Stimulated activated CD4-positive, alpha-beta T cell treated with anti-CD3 and anti-CD28 coated beads, Interleukin-4, amount 100 ng/mL, for 4 hours (primary cell): ENCODE data around the gene IL31.
"Not testable (repeated sequence)": the region's sequence is repeated elsewhere in the genome, so short reads cannot be mapped to it uniquely, and the experiment has no call there.

ENCODE experiments used
- DNase-seq, 2 experiments: peaks; one replicate each; pipeline ENCODE4 v3.0.0-alpha.2; 2020

IL31 gene

DNA sequence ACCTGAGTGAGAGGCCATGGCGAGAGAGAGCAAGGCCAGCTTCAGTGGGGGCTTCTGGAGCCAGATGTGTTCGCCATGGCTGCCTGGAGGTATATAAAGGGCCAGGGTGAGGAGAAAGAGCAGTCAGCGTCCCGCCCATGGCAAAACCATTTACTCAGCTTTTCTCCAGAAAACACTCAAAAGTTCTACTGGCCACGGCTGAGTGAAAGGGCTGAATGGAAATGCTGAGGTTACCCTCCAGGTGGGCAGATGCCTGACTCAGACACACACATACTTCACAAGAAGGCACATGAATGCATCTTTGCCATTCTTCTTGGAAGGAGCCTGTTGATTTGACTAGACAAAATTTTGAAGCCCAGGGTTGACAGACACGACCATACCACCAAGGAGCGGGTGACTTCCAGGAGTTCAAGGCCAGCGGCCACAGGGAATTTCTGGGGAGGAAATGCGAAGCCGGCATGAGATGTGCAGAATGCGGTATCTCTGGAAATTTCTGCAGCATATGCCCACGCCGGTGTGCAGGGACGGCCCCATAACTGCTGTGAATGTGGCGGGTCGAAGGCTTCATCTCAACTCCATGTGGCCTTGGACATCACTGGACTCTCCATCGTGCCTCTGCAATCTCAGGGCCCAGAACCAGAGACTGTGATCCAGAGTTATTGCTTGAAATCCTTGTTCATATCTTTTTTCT, at the start of gene IL31:
Gene IL31, minus strand, starts transcription at position 67 of the 691 bp plus-strand sequence. Its CDS starts 49 bp downstream, at position 18.
- DNase-seq, result peak in 1 of 2 experiments; percentile 28

DNA sequence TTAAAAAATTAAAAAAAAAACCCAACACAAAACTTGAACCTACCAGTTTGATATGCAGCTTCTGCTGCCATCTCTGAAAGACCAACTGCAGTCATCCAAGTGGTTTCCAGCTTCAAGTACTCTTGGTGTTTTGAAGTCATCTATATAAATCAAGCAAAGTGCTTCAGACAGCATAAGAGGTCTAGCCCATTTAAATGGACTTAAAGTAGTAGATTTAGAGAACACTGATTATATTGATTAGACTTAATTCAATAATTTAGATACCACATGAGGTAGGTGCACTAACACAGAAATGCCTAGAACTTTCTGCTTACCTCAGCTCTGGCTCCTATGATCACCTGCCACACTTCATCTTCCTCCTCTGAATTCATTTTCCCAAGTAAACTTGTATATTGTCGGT, 42.4 kb upstream of the IL31 start:
- no peak for DNase-seq

DNA sequence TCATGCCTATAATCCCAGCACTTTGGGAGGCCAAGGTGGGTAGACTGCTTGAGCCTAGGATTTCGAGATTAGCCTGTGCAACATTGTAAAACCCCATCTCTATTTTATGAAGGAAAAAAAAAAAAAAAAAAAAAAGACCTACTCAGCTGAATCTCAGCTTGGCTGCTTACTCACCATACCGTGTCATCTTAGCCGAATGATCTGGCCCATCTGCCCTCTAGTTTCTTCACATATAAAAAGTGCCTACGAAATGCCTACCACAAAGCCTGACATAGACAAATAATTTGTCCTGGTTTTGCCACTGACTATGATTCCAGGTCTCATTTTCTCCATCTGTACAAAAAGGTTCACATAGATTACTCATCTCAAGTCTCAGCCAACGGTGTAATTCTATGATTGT, 41.8 kb upstream of the IL31 start:
- DNase-seq, result no peak

DNA sequence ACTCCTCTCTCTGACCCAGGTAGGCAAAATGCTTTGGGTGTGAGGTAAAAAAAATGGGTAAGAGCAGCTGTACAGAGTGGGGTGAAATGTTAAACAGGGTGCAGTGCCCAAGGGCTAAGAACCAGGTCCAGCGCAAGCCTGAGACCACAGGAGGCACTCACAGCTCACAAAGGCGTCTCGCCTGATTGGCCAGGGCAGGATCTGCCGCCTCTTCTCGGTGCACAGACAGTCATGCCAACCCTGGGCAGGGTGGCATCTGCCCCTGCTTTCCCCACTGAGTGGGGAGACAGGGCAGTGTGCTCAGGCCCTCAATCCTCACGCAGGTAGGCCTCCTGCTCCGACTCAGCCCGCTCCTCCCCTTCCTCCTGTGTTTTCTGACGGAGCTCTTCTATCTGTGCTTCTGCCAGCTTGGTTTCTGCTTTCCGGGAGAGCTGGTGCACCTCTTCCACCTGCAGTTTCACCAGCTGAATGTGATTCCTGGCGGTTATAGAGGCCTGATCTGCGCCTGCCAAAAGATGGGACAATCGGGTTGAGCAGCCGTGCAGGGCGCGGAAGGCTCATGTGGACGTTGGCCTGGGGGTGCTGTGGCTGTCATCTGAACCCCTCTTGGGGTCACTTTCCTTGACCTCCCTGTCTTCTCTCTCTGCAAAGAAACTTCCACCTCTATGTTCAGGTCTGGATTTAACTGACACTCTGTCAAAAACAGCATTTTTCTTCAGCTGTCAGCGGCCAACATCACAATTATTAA, 34.2 kb upstream of the IL31 start:
- DNase-seq, result no peak

DNA sequence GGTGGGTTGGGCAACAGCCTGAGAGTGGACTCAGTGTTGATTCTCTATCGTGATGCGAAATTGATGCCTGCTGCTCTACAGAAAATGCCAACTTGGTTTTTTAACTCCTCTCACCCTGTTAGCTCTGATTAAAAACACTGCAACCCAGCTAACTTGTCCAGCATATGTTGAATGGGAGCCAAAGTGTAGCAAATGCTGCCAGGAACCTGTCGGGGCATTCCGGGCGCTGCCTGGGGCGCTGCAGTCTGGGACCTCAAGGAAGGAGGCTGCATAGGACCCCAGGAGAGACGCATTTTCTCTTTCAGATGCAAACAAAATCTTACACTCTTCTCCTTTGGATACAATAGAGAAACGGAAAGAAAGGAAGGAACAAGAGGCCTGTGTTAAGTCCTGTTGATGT, 33.4 kb upstream of the IL31 start:
- DNase-seq, result no peak

DNA sequence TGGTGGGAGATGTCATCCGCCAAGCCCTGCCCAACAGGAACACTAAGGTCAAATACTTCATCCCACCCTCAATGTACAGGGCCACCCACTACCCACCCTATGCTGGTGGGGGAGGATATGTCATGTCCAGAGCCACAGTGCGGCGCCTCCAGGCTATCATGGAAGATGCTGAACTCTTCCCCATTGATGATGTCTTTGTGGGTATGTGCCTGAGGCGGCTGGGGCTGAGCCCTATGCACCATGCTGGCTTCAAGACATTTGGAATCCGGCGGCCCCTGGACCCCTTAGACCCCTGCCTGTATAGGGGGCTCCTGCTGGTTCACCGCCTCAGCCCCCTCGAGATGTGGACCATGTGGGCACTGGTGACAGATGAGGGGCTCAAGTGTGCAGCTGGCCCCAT, 33.0 kb upstream of the IL31 start:
- DNase-seq, result no peak

DNA sequence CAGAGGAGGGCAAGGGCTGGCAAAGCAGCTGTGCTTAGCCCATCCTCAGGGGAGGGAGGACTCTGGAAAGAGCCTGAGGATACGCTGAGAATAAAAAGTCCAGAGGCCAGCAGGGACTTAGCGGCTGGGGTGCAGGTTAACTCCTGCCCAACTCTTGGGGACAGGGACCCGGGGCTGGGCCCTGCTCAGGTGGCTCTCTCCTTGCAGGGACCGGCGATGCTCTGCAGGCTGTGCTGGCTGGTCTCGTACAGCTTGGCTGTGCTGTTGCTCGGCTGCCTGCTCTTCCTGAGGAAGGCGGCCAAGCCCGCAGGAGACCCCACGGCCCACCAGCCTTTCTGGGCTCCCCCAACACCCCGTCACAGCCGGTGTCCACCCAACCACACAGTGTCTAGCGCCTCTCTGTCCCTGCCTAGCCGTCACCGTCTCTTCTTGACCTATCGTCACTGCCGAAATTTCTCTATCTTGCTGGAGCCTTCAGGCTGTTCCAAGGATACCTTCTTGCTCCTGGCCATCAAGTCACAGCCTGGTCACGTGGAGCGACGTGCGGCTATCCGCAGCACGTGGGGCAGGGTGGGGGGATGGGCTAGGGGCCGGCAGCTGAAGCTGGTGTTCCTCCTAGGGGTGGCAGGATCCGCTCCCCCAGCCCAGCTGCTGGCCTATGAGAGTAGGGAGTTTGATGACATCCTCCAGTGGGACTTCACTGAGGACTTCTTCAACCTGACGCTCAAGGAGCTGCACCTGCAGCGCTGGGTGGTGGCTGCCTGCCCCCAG, 32.3 kb upstream of the IL31 start:
- no peak for DNase-seq

DNA sequence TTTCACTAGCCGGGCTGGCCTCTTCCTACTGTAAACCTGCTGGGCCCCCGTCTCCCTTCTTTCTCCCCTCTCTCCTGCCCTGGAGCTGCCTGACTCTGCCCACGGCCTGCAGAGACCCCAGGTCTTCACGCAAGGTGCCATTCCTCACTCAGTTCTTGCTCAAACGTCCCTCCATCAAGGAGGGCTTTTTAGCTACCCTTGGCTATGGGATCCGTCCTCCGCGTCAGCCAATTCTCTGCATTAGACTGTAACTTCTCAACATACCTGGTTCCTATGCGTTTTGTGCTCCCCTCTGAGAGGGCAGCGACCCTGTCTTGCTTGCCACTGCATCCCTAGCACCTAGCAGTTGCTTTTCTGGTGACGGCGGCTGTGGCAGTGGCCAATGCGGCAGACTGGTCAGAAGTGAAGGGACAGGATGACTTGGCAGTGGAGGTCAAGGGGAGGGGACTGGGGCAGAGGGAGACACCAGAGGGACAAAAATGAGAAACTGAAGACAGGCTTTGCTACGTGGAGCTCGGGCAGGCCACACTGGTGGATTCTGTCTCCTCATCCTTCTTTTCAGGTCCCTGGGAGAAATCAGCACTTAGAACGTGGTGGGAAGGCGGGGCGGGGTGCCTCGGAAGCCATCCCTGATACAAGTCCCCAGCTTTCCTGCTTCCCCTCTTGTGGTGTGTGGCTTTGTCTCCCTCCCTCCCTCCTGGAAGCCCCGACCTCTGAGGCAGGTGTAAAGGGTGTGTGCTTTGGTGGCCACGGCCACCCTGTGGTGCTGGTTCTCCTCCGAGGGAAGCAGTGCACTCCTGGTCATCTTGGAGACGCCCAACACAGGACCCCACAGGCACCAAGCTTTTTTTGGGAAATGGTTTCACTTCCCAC, 31.3 kb upstream of the IL31 start:
- DNase-seq, result no peak

DNA sequence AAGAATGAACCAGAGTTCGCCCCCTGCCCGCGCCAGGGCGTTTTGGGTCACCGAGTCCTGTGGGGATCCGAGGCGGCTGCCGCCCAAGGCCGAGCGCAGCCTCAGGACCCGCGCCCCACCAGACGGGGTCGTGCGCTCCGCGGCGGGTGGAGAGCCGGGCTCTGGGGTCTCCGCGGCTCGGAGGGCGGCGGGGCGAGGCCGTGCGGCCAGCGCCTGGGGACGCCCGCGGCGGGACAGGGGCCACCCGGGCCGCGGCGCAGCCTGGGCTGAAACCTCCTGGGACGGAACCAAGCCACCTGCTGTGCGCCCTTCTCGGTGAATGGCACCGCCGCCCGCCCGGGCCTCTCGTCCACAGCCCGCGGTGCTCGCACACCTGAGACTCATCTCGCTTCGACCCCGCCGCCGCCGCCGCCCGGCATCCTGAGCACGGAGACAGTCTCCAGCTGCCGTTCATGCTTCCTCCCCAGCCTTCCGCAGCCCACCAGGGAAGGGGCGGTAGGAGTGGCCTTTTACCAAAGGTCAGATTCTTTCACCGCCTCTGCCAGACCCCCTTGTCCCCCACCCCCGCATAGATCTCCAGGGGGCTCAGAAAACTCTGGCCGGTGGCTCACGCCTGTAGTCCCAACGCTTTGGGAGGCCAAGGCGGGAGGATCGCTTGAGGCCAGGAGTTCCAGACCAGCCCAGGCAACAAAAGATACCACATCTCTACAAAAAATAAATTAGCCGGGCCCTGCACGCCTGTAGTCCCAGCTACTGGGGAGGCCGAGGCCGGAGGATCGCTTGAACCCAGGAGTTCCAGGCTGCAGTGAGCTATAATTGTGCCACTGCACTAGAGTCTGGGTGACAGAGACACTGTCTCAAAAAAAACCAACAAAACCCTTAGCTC, 30.4 kb upstream of the IL31 start:
- DNase-seq, result no peak

DNA sequence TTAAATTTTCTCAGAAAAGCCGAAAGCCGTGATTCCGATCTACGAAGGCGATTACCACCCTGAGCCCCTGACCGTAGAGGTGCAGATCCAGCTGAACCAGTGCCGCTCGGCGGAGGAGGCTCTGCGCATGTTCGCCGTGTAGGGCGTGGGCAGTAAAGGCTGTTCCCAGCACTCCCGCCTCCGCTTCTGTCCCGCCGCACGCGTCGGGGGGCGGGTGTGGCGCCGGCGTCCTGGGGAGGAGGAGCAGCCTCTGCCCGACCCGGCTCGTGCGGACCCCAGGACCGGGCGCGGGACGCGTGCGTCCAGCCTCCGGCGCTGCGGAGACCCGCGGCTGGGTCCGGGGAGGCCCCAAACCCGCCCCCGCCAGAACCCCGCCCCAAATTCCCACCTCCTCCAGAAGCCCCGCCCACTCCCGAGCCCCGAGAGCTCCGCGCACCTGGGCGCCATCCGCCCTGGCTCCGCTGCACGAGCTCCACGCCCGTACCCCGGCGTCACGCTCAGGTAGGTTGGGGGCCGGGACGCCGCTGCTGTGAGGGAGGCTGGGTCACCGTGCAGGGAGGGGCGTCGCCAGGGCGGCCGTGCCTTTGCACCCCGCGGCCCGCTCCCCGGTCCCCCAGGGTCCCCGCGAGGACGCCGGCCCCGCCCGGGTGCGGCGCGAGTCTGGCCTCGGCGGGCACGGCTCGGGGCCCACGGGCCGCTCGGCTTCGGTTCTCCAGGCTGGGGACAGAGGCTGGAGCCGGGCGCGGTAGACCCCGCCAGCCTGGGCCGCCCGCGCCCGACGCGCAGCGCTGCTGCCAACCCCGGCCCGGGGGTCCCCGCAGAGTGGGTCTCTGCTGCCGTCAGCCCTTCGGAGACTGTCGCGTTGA, 29.5 kb upstream of the IL31 start, which contains the start of gene B3GNT4:
Gene B3GNT4, plus strand, starts transcription at position 409 of the 866 bp plus-strand sequence. CDS start 910 bp downstream, outside the sequence.
- DNase-seq, result peak; percentile 67 to 86

DNA sequence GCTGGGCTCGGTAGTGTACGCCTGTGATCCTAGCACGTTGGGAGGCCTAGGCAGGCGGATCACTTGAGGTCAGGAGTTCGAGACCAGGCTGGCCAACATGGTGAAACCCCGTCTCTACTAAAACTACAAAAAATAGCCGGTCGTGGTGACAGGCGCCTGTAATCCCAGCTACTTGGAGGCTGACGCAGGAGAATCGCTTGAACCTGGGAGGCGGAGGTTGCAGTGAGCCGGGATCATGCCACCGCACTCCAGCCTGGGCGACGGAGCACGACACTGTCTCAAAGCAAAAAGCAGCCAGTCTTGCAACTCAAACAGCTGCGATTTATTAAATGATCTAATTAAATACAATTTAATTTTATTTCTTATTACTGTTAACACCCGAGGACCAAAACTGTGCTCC, 28.8 kb upstream of the IL31 start:
- not testable (repeated sequence) for DNase-seq

DNA sequence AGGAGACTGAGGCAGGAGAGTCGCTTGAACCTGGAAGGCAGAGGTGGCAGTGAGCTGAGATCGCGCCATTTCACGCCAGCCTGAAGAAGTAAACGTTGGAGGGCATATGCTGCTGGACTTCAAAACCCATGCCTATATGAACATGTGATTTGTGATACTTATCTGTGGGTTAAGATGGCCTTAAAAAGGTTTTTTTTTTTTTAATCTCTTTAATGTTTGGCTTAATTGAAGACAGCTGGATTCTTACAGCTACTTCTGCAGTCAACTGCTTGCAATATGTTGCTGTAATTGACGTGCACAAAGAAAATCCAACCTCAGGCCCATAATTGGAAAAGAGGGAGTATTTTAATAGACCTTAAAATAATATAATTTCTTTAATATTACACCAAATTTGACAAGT, 28.0 kb upstream of the IL31 start:
- DNase-seq, result no peak

DNA sequence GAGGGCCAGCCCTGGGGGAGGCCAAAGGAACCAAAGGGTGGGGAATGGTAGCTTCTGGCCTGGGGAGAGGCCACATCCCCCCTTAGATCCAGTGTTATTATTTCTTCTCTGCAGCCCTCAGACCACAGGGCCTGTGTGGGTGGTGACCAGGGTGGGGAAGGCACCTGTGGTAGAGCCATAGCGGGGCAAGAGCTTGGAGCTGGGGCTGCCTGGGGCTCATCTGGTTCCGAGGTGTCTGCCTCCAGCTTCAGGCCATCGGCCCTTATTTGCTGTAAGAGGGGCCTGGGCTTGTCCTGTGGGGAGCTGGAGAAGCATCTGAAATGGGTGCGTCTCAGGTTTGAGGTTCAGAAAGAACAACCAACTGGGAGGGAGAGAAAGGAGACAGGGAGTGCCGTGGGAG, 27.4 kb upstream of the IL31 start:
- no peak for DNase-seq

DNA sequence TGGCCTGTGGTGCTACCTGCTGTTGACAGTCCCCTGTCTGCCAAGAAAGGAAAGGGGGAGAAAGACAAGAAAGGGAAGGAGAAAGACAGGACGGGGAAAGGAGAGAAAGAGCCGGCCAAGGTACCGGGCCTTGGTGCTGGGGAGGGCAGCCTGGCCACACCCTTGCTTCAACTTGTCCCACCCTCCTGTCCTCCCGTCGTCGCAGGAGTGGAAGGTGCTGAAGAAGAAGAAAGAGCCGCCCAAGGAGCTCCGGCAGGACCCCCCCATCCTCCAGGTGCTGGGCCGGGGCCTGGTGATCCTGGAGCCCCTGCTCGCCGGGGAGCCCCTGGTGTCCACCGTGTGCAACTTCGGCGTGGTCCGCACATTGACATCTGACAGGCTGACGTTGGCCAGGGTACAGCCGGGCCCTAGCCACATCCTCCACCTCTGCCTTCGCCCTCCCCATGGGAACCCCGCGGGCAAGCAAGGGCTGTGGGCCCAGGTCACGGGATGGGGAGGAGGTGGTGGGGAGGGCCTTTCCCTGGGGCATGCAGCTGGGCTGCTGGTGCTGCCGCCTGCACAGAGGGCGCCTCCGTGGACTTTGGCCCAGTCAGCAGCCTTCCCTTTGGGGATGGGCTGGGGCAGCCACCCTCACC, 26.6 kb upstream of the IL31 start:
- DNase-seq, result no peak

DNA sequence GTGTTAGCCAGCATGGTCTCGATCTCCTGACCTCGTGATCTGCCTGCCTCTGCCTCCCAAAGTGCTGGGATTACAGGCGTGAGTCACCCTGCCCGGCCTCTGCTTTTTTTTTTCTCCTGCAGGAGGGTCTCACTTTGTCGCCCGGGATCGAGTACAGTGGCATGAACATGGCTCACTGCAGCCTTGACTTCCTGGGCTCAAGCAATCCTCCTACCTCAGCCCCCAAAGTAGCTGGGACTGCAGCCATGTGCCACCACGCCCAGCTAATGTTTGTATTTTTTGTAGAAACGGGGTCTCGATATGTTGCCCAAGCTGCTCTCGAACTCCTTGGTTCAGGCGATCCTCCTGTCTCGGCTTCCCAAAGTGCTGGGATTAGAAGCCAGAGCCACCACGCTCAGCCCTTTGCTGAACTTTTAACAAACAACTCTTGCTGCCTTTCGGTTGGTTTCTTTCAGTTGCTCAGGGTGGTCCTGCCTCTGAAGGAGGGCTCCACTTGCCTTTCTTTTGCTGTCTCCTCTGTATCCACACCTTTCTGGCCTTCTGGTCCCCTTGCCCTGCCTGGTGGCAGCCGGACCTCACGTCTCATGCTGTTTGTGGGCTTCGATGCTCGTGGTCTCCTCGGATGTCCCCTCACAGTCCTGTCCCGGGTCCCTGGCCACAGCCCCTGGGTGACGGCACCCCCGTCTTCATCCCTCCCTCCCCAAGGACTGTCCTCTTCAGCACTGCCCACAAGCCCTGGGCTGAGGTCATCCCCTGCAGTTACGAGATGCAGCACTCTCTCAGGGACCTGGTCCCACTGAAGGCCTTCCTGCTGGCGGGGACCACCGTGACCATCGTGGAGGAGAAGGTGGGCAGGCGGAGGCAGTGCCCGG, 25.7 kb upstream of the IL31 start:
- no peak for DNase-seq

DNA sequence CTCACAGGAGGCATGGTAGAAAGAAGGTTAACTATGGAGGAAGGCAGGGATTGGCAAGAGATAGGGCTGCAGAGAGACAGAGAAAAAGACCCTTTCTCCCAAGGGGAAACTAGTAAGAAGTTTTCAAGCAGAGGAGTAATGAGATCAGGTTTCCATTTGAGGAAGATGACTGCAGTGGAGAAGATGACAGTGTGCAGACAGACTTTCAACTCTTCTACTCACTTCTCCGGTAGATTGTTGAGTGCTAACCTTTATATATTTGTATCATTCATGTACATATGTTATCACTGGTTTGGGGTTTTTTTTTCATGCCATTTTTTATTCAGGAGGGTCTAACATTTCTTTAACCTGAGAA, 23.6 kb upstream of the IL31 start:
- DNase-seq, result no peak

DNA sequence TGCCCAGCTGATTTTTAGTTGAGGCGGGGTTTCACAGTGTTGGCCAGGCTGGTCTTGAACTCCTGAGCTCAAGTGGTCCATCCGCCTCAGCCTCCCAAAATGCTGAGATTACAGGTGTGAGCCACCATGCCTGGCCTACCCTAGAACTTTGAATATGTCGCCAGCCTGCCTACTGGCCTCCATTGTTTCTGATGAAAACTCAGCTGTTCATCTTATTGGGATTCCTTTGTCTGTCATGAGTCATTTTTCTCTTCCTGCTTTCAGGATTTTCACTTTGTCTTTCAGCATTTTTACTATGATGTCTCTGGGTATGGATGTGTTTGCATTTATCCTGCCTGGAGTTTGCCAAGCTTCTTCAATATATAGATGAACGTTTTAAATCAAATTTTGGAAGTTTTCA, 21.4 kb upstream of the IL31 start:
- DNase-seq, result no peak

DNA sequence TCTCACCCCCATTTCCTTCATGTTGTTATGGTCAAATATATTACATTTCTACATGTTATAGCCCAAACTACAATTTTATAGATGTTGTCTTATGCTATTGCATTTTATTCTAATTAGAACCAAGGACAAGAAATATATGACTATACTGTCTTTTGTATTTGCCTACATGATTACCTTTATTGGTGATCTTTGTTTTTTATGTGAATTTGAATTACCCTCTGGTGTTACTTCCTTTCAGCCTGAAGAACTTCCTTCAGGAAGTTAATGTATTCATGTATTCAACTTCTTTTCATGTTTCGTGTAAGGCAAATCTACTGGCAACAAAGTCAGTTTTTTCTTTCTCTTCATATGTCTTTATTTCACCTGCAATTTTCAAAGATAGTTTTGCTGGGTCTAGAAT, 20.8 kb upstream of the IL31 start:
- DNase-seq, result no peak

DNA sequence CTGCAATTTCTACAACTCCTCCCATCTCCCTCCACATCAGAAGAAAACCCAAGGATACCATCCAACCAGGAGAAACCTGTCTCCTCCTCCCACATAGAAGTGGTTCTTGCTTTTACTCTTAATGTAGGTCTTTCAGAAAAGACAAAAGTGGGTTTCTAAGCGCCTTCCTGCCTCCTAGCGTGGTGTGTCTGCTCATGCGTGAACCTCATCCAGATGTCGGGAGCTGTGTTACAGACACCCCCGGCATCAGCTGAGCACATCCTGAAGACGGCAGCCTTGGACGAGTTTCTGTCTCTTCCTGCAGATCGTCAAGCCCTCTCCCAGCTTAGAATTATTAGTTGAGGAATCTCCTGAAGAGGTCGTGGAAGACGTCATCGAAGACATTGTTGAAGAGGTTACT, 18.4 kb upstream of the IL31 start:
- DNase-seq, result no peak
